B cell (primary cell): ENCODE data around the gene SMIM41. TPM values are rescaled to one million over a fixed set of nuclear protein-coding genes. Genes with fewer than 3 reads are reported as not detected.
A peak's percentile ranks its signal among the peaks of the same experiment; 100 is the strongest.

ENCODE experiments used
- ATAC-seq: fragments of 200-7000 bp; cut with Tn5 transposase; one replicate; pipeline ENCODE4 v1.10.0; 2021; ENCODE audit warnings: low read depth, mild to moderate bottlenecking, moderate number of reproducible peaks, moderate library complexity
- CTCF ChIA-PET: fragments of 350-600 bp; sonication (Branson Sonifier 250); formaldehyde crosslinking; loops from one replicate; lab custom pipeline; 2021; ENCODE audit warnings: antibody characterized with exemption, inconsistent platforms; lab: Charles Lee
- POLR2A ChIA-PET: fragments of 350-600 bp; sonication (Branson Sonifier 250); formaldehyde crosslinking; loops from one replicate; lab custom pipeline; 2021; ENCODE audit warnings: antibody characterized with exemption; lab: Charles Lee
- DNase-seq: peaks from one replicate; pipeline ENCODE4 v3.0.0; 2013
- H2AFZ ChIP-seq: 2 replicates; pipeline ENCODE4 v1.6.1; 2012; ENCODE audit warnings: mild to moderate bottlenecking, low read depth, low read length; ENCODE audit not compliant: insufficient read depth, poor library complexity, severe bottlenecking
- H3K27ac ChIP-seq, 2 donors: 1 replicate in 1 of 2; 2 replicates in 1 of 2; pipeline ENCODE4 v1.5.1; 2012 to 2013; ENCODE audit warnings: low read length in 2 of 2, mild to moderate bottlenecking in 2 of 2, moderate library complexity in 1 of 2
- H3K27me3 ChIP-seq, 4 experiments: fragments of 200-600 bp in 1 of 4; sonication (generic) in 1 of 4; replicated peaks in 1 of 4; 1 replicate in 2 of 4; 2 replicates in 2 of 4; pipeline versions ENCODE4 v1.6.1 to v1.7.0; 2013 to 2016; ENCODE audit warnings: low read length in 3 of 4, mild to moderate bottlenecking in 2 of 4, mixed read lengths in 1 of 4, moderate library complexity in 1 of 4; ENCODE audit not compliant: insufficient read depth in 4 of 4, control insufficient read depth in 3 of 4; ENCODE audit errors: control extremely low read depth in 1 of 4
- H3K36me3 ChIP-seq, 2 experiments: replicated peaks in 1 of 2; 1 replicate in 1 of 2; 2 replicates in 1 of 2; pipeline versions ENCODE4 v1.6.1 to v1.7.1; 2013; ENCODE audit warnings: low read length in 1 of 2; ENCODE audit not compliant: insufficient read depth in 2 of 2, control insufficient read depth in 1 of 2; ENCODE audit errors: control extremely low read depth in 1 of 2, extremely low read depth in 1 of 2
- H3K4me1 ChIP-seq, 2 donors: fragments of 200-600 bp in 1 of 2; sonication (generic) in 1 of 2; 1 replicate in 1 of 2; 2 replicates in 1 of 2; pipeline versions ENCODE4 v1.5.1 to v1.6.1; 2013 to 2017; ENCODE audit warnings: low read length in 2 of 2; ENCODE audit not compliant: control insufficient read depth in 2 of 2, insufficient read depth in 2 of 2
- H3K4me2 ChIP-seq: replicated peaks from 2 replicates; pipeline ENCODE3; 2012; ENCODE audit warnings: mild to moderate bottlenecking, low read depth, low read length; ENCODE audit not compliant: poor library complexity, severe bottlenecking
- H3K4me3 ChIP-seq, 5 experiments: fragments of 200-600 bp in 1 of 5; sonication (generic) in 1 of 5; 1 replicate in 3 of 5; 2 replicates in 2 of 5; pipeline versions ENCODE4 v1.5.1 to v1.7.0; 2011 to 2016; ENCODE audit warnings: low read length in 4 of 5, mild to moderate bottlenecking in 4 of 5, low read depth in 2 of 5, control low read depth in 1 of 5, moderate library complexity in 1 of 5; ENCODE audit not compliant: insufficient read depth in 1 of 5; ENCODE audit errors: control extremely low read depth in 1 of 5, extremely low read depth in 1 of 5
- H3K79me2 ChIP-seq: fragments of 200-600 bp; sonication (generic); one replicate; pipeline ENCODE4 v1.6.0; 2016; ENCODE audit warnings: low read length; ENCODE audit not compliant: control insufficient read depth, insufficient read depth
- H3K9ac ChIP-seq: fragments of 200-600 bp; sonication (generic); 2 replicates; pipeline ENCODE4 v1.6.1; 2017; ENCODE audit warnings: mild to moderate bottlenecking, low read length, moderate library complexity
- H3K9me3 ChIP-seq, 3 donors: one replicate each; pipeline versions ENCODE4 v1.6.1 to v1.7.1; 2013; ENCODE audit warnings: low read length in 2 of 3; ENCODE audit not compliant: control insufficient read depth in 2 of 3, insufficient read depth in 1 of 3; ENCODE audit errors: control extremely low read depth in 1 of 3
- H4K20me1 ChIP-seq: 2 replicates; pipeline ENCODE4 v1.6.0; 2012; ENCODE audit warnings: mild to moderate bottlenecking, low read length; ENCODE audit not compliant: insufficient read depth, control insufficient read depth, poor library complexity, severe bottlenecking
- H3K27ac Mint-ChIP-seq: one replicate; pipeline ENCODE4 v1.8.0; 2021; ENCODE audit warnings: mixed read lengths
- H3K27me3 Mint-ChIP-seq: one replicate; pipeline ENCODE4 v1.8.0; 2021; ENCODE audit warnings: mixed read lengths
- H3K4me1 Mint-ChIP-seq: one replicate; pipeline ENCODE4 v1.8.0; 2021; ENCODE audit warnings: mixed read lengths
- H3K4me3 Mint-ChIP-seq: one replicate; pipeline ENCODE4 v1.8.0; 2021; ENCODE audit warnings: mixed read lengths
- H3K9me3 Mint-ChIP-seq: one replicate; pipeline ENCODE4 v1.8.0; 2022; ENCODE audit warnings: mixed read lengths; ENCODE audit not compliant: insufficient read depth
- CTCF ChIP-seq: fragments of 200-600 bp; IDR thresholded peaks from one replicate; pipeline ENCODE4 v1.8.0; 2022; ENCODE audit warnings: antibody characterized with exemption, mild to moderate bottlenecking
- EZH2 ChIP-seq: IDR thresholded peaks from 2 replicates; pipeline ENCODE4 v1.6.1; 2012; ENCODE audit warnings: borderline replicate concordance, low read depth, mild to moderate bottlenecking, moderate library complexity, low read length; ENCODE audit not compliant: insufficient read depth, poor library complexity, severe bottlenecking
- WGBS: methylation state at CpG from one replicate; pipeline ENCODE4 v1.1.5; 2013; ENCODE audit warnings: missing lambda C conversion rate; ENCODE audit not compliant: insufficient coverage; 5-methylcytosine and 5-hydroxymethylcytosine counted together
- intact Hi-C: fragments of 100-400 bp; cut with micrococcal nuclease; formaldehyde crosslinking; loops from one replicate; pipeline ENCODE4 v1.10.0; 2022
- polyA plus RNA-seq: library from polyadenylated mRNA; depleted of rRNA; stranded (reverse); fragments of >200 nt; gene quantifications from 2 replicates; pipeline ENCODE4 v1.2.3, GENCODE V29; 2012
- total RNA-seq, 2 donors: library from RNA; stranded (reverse); fragments of 120-200 nt in 1 of 2; gene quantifications; 1 replicate in 1 of 2; 2 replicates in 1 of 2; pipeline versions ENCODE4 v1.2.3 to v1.2.4, GENCODE V29; 2013 to 2022

The SMIM41 gene
- total and polyA plus RNA-seq, 2 donors (not counting 1 experiment from before 2014, with no cell fraction given) = 0.12 TPM; not detected in 1

GRCh38 chr12:52070185-52070925 is 9.1 kb upstream of the SMIM41 start:
- ChIA-PET POLR2A (interaction anchor here (0.6 to 2.1 kb wide), 13 partner anchors 11 to 976 kb away, joined by 3 to 20 read pairs (median 4); partner anchors contain the start of genes NR4A1 and TAMALIN), CTCF (interaction anchor here (0.8 to 34.6 kb wide), 9 partner anchors 11 to 77 kb away, joined by 3 to 1315 read pairs (median 5); partner anchors contain the start of genes NR4A1 and SMIM41)
- peak overlapping the region; percentile 86 for H3K4me2 ChIP-seq
- peaks cover 0 to 5% (median 0%) of the 10 kb centered on the region in 4 experiments for H3K27me3 ChIP-seq
- peaks cover 48% of the 10 kb centered on the region for H3K79me2 ChIP-seq
- DNase-seq (no peak), ATAC-seq (peak; percentile 26)
- peak overlapping the region; percentile 91 for H3K9ac ChIP-seq
- peaks cover 0 to 31% of the 10 kb centered on the region in 2 experiments for H3K36me3 ChIP-seq
- Mint-ChIP-seq H3K27me3 (no peaks in the 10 kb centered on the region), H3K27ac (peak overlapping the region; percentile 96), H3K4me1 (peaks cover 51% of the 10 kb centered on the region), H3K4me3 (peak overlapping the region; percentile 90), H3K9me3 (no peaks in the 10 kb centered on the region)
- 5% methylated on average over 33 of the region's 37 CpGs for WGBS
- peak overlapping the region; percentile 65 to 98 (median 93) for H3K4me3 ChIP-seq
- TF ChIP-seq EZH2 (no peak), CTCF (no peak)
- intact Hi-C loops = no loop called here
- H3K27ac ChIP-seq = peak overlapping the region; percentile 90 to 93
- peak overlapping the region; percentile 92 for H2AFZ ChIP-seq
- H4K20me1 ChIP-seq = peaks cover 22% of the 10 kb centered on the region
- peaks cover 0 to 2% (median 0%) of the 10 kb centered on the region in 3 donors for H3K9me3 ChIP-seq
- peaks cover 29 to 50% of the 10 kb centered on the region in 2 donors for H3K4me1 ChIP-seq
